NCI-H524 (cell line): ENCODE data around the gene ABCB10.
"Not testable (repeated sequence)": the region's sequence is repeated elsewhere in the genome, so short reads cannot be mapped to it uniquely, and the experiment has no call there.

ENCODE experiments used
- DNase-seq, 2 experiments: peaks; one replicate each; lab custom pipeline; 2025; lab: John Stamatoyannopoulos, UW

Gene ABCB10

GRCh38 chr1:229572286-229572685 is 13.8 kb upstream of the ABCB10 start:
- peak in 1 of 2 experiments; percentile 4 for DNase-seq

GRCh38 chr1:229570891-229571516 is 12.5 kb upstream of the ABCB10 start:
- DNase-seq = peak; percentile 22 to 60

- no peak for DNase-seq
Observed at GRCh38 chr1:229570305-229570704, 11.8 kb upstream of the ABCB10 start.

GRCh38 chr1:229567109-229567868 is 8.8 kb upstream of the ABCB10 start:
- no peak for DNase-seq

GRCh38 chr1:229563701-229564100 is 5.2 kb upstream of the ABCB10 start:
- peak in 1 of 2 experiments; percentile 13 for DNase-seq

GRCh38 chr1:229563241-229563640 is 4.7 kb upstream of the ABCB10 start:
- DNase-seq = peak; percentile 50 to 89

GRCh38 chr1:229562686-229563085 is 4.2 kb upstream of the ABCB10 start:
- no peak for DNase-seq

GRCh38 chr1:229561141-229561540 is 2.6 kb upstream of the ABCB10 start:
- DNase-seq = no peak

- not testable (repeated sequence) for DNase-seq
Observed at GRCh38 chr1:229560124-229560523, 1.6 kb upstream of the ABCB10 start.

- DNase-seq = not testable (repeated sequence)
Observed at GRCh38 chr1:229559336-229559801, 862 bp upstream of the ABCB10 start.

- DNase-seq = peak; percentile 7 to 21
Observed at GRCh38 chr1:229557913-229558414, 543 bp downstream of the ABCB10 start.

GRCh38 chr1:229557200-229557850 is 1.2 kb downstream of the ABCB10 start:
- no peak for DNase-seq

- peak; percentile 36 to 70 for DNase-seq
Observed at GRCh38 chr1:229554886-229555621, 3.5 kb downstream of the ABCB10 start.

GRCh38 chr1:229553621-229554130 is 4.8 kb downstream of the ABCB10 start:
- no peak for DNase-seq

GRCh38 chr1:229552732-229553131 is 5.8 kb downstream of the ABCB10 start:
- DNase-seq = no peak

- DNase-seq = no peak
Observed at GRCh38 chr1:229550812-229551567, 7.5 kb downstream of the ABCB10 start.

GRCh38 chr1:229547542-229547941 is 11.0 kb downstream of the ABCB10 start:
- no peak for DNase-seq

- no peak for DNase-seq
Observed at GRCh38 chr1:229544587-229544986, 13.9 kb downstream of the ABCB10 start.

GRCh38 chr1:229539863-229540506 is 18.5 kb downstream of the ABCB10 start:
- DNase-seq = no peak

- DNase-seq = no peak
Observed at GRCh38 chr1:229538945-229539344, 19.6 kb downstream of the ABCB10 start.
